Measurements from ENCODE around the gene GRHL1.

GRHL1 gene

DNA sequence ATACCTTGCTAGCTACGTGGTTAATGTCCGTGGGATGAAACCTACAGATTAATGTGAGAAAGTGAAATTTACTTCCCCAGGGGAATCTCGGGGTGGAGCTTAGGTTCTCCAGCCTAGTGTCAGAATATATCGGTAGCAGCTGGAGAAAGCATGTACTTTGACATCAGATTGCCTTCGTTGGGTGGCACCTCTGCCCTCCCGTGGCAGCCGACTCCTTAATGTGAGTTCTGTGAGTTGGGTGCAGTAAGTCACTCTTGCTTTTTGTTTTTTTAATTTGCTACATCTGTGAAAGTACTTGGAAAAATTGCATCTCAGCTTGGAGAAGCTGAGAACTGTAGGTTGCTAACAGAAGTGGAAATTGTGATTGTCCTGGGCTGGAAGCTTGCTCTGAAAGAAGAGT, 95.4 kb downstream of the GRHL1 start:
- no peaks in the 10 kb centered on the region for H3K4me1 ChIP-seq (ENCODE audit: insufficient read depth, low read length)
- no peaks in the 10 kb centered on the region for H3K9me3 ChIP-seq (ENCODE audit: control insufficient read depth, insufficient read depth, low read length)
- H3K36me3 ChIP-seq (ENCODE audit: insufficient read depth, low read length) = no peaks in the 10 kb centered on the region
- no peak overlapping the region for H3K9ac ChIP-seq (ENCODE audit: low read depth, low read length)

DNA sequence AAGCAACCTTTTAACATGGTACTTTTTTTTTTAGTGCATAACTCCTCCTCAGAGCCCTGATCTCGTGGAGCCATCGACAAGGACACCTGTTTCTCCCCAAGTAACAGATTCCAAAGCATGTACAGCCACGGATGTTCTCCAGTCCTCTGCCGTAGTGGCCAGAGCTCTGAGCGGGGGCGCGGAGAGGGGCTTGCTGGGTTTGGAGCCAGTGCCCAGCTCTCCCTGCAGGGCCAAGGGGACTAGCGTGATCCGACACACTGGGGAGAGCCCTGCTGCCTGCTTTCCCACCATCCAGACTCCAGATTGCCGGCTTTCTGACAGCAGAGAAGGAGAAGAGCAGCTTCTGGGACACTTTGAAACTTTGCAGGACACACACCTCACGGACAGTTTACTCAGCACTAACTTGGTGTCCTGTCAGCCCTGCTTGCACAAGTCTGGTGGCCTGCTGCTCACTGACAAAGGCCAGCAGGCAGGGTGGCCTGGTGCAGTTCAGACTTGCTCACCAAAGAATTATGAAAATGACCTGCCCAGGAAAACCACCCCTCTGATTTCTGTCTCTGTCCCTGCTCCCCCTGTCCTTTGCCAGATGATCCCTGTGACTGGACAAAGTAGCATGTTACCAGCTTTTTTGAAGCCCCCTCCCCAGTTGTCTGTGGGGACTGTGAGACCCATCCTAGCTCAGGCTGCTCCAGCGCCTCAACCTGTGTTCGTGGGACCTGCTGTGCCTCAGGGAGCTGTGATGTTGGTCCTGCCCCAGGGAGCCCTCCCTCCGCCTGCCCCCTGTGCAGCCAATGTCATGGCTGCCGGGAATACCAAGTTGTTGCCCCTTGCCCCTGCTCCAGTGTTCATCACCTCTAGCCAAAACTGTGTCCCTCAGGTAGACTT, 96.4 kb downstream of the GRHL1 start:
- Histone ChIP-seq H3K36me3 (ENCODE audit: insufficient read depth, low read length) (no peaks in the 10 kb centered on the region), H3K9me3 (ENCODE audit: control insufficient read depth, insufficient read depth, low read length) (no peaks in the 10 kb centered on the region), H3K9ac (ENCODE audit: low read depth, low read length) (no peak overlapping the region), H3K4me1 (ENCODE audit: insufficient read depth, low read length) (no peaks in the 10 kb centered on the region)

DNA sequence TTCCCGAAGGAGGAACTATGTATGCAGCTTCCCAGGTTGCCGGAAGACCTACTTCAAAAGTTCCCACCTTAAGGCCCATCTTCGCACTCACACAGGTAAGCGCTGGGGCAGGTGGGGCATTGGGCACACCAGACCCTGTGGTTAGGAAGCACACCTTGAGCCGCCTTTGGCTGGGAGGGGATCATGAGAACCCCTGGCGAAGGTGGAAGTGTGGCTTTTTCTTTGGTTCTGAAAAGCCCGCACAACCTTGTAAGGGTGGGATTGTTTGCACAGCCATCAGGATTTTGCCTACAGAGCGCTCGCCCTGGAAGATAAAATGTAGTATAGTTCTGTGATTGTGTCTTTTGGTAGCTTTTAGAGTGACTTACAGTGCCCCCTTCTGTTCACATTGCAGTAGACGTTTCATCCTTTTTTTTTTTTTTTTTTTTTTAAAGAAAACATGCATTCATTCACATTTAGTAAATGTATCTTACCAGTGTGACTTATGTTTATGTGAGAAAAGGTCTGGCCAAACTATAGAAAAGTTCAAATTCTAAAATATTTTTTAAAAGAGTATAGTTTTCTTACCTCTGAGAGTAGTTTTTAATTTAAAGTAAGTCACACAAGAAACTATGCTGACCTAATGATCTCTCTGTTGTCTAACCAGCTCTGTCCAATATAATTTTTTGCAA, 97.1 kb downstream of the GRHL1 start:
- Histone ChIP-seq H3K4me1 (ENCODE audit: insufficient read depth, low read length) (no peaks in the 10 kb centered on the region), H3K9me3 (ENCODE audit: control insufficient read depth, insufficient read depth, low read length) (no peaks in the 10 kb centered on the region), H3K36me3 (ENCODE audit: insufficient read depth, low read length) (0 out of 2 replicates have a peak, but pooled peaks cover under 1% of the 10 kb centered on the region), H3K9ac (ENCODE audit: low read depth, low read length) (no peak overlapping the region)

Measured in ES-I3 (cell line).